A549 (cell line): ENCODE measurements around the gene TRAPPC12. TPM values are rescaled to one million over a fixed set of nuclear protein-coding genes. Genes with fewer than 3 reads are reported as not detected.
A peak's percentile ranks its signal among the peaks of the same experiment; 100 is the strongest.

ENCODE experiments used
- ATAC-seq, 2 experiments: fragments of 200-7000 bp in 1 of 2; fragments of >200 bp in 1 of 2; cut with Nextera tagmentation in 1 of 2; cut with Tn5 transposase in 1 of 2; 3 replicates each; pipeline versions ENCODE4 v1.8.0 to v1.9.1; 2018 to 2020; ENCODE audit warnings: mild to moderate bottlenecking in 1 of 2, moderate library complexity in 1 of 2
- CTCF ChIA-PET: fragments of 300-600 bp; sonication (Branson Sonifier 250); formaldehyde crosslinking; extraction: SDS; loops from one replicate; lab custom pipeline; 2021; ENCODE audit warnings: antibody characterized with exemption, inconsistent platforms; lab: Yijun Ruan, JAX
- POLR2A ChIA-PET: fragments of 350-600 bp; formaldehyde crosslinking; extraction: SDS; loops from one replicate; lab custom pipeline; 2021; ENCODE audit warnings: antibody characterized with exemption, inconsistent platforms; lab: Yijun Ruan, JAX
- DNase-seq, 2 experiments: peaks; one replicate each; pipeline versions ENCODE4 v3.0.0 to v3.0.0-alpha.2; 2011 to 2016; ENCODE audit warnings: low read depth in 1 of 2, low spot score in 1 of 2
- FAIRE-seq: peaks from 2 replicates; lab custom pipeline; 2011; peaks lifted over from hg19 to GRCh38; lab: Jason Lieb, UNC
- H3K27ac ChIP-seq, 2 experiments: fragments of >200 bp; sonication (Bioruptor Twin); formaldehyde crosslinking; 3 replicates each; pipeline ENCODE4 v1.5.1; 2016 to 2017
- H3K4me1 ChIP-seq: fragments of >200 bp; sonication (Bioruptor Twin); formaldehyde crosslinking; 3 replicates; pipeline ENCODE4 v1.6.1; 2016
- H3K4me2 ChIP-seq: fragments of >200 bp; sonication (Bioruptor Twin); formaldehyde crosslinking; 3 replicates; pipeline ENCODE4 v1.6.1; 2016
- H3K4me3 ChIP-seq: fragments of >200 bp; sonication (Bioruptor Twin); formaldehyde crosslinking; 3 replicates; pipeline ENCODE4 v1.5.1; 2016
- H3K9me3 ChIP-seq: fragments of >200 bp; sonication (Bioruptor Twin); formaldehyde crosslinking; 3 replicates; pipeline ENCODE4 v1.6.1; 2016
- ATOH8 ChIP-seq: fragments of 250-450 bp; sonication (Bioruptor Pico); IDR thresholded peaks from 2 replicates; pipeline ENCODE4 v1.5.0; 2020; ENCODE audit warnings: low read depth, mild to moderate bottlenecking, moderate library complexity
- BHLHE40 ChIP-seq: IDR thresholded peaks from 2 replicates; pipeline ENCODE4 v1.6.1; 2012; ENCODE audit warnings: low read depth, low read length, inconsistent platforms
- CEBPB ChIP-seq, 2 experiments: fragments of >200 bp in 1 of 2; sonication (Bioruptor Twin) in 1 of 2; formaldehyde crosslinking in 1 of 2; IDR thresholded peaks; 2 replicates each; pipeline ENCODE4 v1.6.1; 2012 to 2016
- CHD4 ChIP-seq: fragments of 200-600 bp; sonication (generic); IDR thresholded peaks from 2 replicates; pipeline ENCODE4 v1.6.1; 2016; ENCODE audit warnings: antibody characterized with exemption, mild to moderate bottlenecking, borderline replicate concordance
- E2F6 ChIP-seq: IDR thresholded peaks from 2 replicates; pipeline ENCODE4 v1.6.1; 2012; ENCODE audit warnings: low read depth, borderline replicate concordance
- EHF ChIP-seq: fragments of 250-450 bp; sonication (Bioruptor Pico); IDR thresholded peaks from 2 replicates; pipeline ENCODE4 v1.5.0; 2020; ENCODE audit warnings: mild to moderate bottlenecking
- ELK1 ChIP-seq: fragments of 150-350 bp; IDR thresholded peaks from 2 replicates; pipeline ENCODE4 v1.6.1; 2014; ENCODE audit warnings: low read depth, mild to moderate bottlenecking, low read length
- EP300 ChIP-seq, 2 experiments: fragments of >200 bp; sonication (Bioruptor Twin); formaldehyde crosslinking; IDR thresholded peaks; 2 replicates in 1 of 2; 3 replicates in 1 of 2; pipeline ENCODE4 v1.6.1; 2016 to 2017
- FOSB ChIP-seq: fragments of 250-450 bp; sonication (Bioruptor Pico); IDR thresholded peaks from 2 replicates; pipeline ENCODE4 v1.5.0; 2020; ENCODE audit warnings: mild to moderate bottlenecking, moderate library complexity
- FOSL2 ChIP-seq, 2 experiments: fragments of 450-650 bp in 1 of 2; fragments of >200 bp in 1 of 2; sonication (Bioruptor Twin) in 1 of 2; formaldehyde crosslinking; IDR thresholded peaks; 2 replicates each; pipeline versions ENCODE4 v1.5.0 to v1.6.1; 2016 to 2020; ENCODE audit warnings: mild to moderate bottlenecking in 1 of 2, moderate library complexity in 1 of 2
- HES2 ChIP-seq: fragments of >200 bp; sonication (Bioruptor Twin); formaldehyde crosslinking; IDR thresholded peaks from 2 replicates; pipeline ENCODE4 v1.6.1; 2016
- HEYL ChIP-seq: fragments of 250-450 bp; sonication (Bioruptor Pico); IDR thresholded peaks from 2 replicates; pipeline ENCODE4 v1.8.0; 2021; ENCODE audit warnings: mild to moderate bottlenecking, moderate library complexity
- HOXA7 ChIP-seq: fragments of 250-450 bp; sonication (Bioruptor Pico); IDR thresholded peaks from 2 replicates; pipeline ENCODE4 v1.5.0; 2020; ENCODE audit warnings: mild to moderate bottlenecking, moderate library complexity
- HOXB13 ChIP-seq: fragments of 250-450 bp; sonication (Bioruptor Pico); IDR thresholded peaks from 2 replicates; pipeline ENCODE4 v1.5.0; 2020; ENCODE audit warnings: low read depth, mild to moderate bottlenecking, moderate library complexity
- JUN ChIP-seq, 2 experiments: fragments of >200 bp; sonication (Bioruptor Twin); formaldehyde crosslinking; IDR thresholded peaks; 2 replicates in 1 of 2; 3 replicates in 1 of 2; pipeline ENCODE4 v1.6.1; 2016 to 2017
- JUNB ChIP-seq: fragments of >200 bp; sonication (Bioruptor Twin); formaldehyde crosslinking; IDR thresholded peaks from 2 replicates; pipeline ENCODE4 v1.6.1; 2016
- NFE2L2 ChIP-seq: fragments of 150-350 bp; conservative IDR thresholded peaks from 2 replicates; pipeline ENCODE4 v1.6.1; 2014; ENCODE audit warnings: low read length
- PBX3 ChIP-seq: IDR thresholded peaks from 2 replicates; pipeline ENCODE4 v1.6.1; 2012
- RARB ChIP-seq: fragments of 250-450 bp; sonication (Bioruptor Pico); IDR thresholded peaks from 2 replicates; pipeline ENCODE4 v1.8.0; 2021; ENCODE audit warnings: mild to moderate bottlenecking, moderate library complexity
- RCOR1 ChIP-seq: fragments of 150-350 bp; IDR thresholded peaks from 2 replicates; pipeline ENCODE4 v1.6.1; 2014; ENCODE audit warnings: antibody characterized with exemption, low read length, low read depth
- RNF2 ChIP-seq: fragments of 200-600 bp; sonication (generic); IDR thresholded peaks from 2 replicates; pipeline ENCODE4 v1.6.1; 2016; ENCODE audit warnings: low read depth, mild to moderate bottlenecking, antibody characterized with exemption, moderate library complexity, borderline replicate concordance
- SMC3 ChIP-seq: fragments of >200 bp; sonication (Bioruptor Twin); formaldehyde crosslinking; IDR thresholded peaks from 3 replicates; pipeline ENCODE4 v1.6.1; 2018; ENCODE audit warnings: inconsistent platforms
- SREBF2 ChIP-seq: fragments of 450-650 bp; IDR thresholded peaks from 2 replicates; pipeline ENCODE4 v1.6.1; 2014; ENCODE audit warnings: mild to moderate bottlenecking, moderate library complexity
- TP53 ChIP-seq: fragments of 250-450 bp; sonication (Bioruptor Pico); IDR thresholded peaks from 2 replicates; pipeline ENCODE4 v1.5.0; 2021; ENCODE audit warnings: mild to moderate bottlenecking, moderate library complexity
- USF2 ChIP-seq: fragments of 450-650 bp; IDR thresholded peaks from 2 replicates; pipeline ENCODE4 v1.6.1; 2014; ENCODE audit warnings: antibody characterized with exemption
- ZFP36 ChIP-seq: fragments of 450-650 bp; IDR thresholded peaks from 2 replicates; pipeline ENCODE4 v1.6.1; 2014; ENCODE audit warnings: borderline replicate concordance; ENCODE audit not compliant: partially characterized antibody
- ZNF302 ChIP-seq: fragments of 250-450 bp; sonication (Bioruptor Pico); IDR thresholded peaks from 2 replicates; pipeline ENCODE4 v1.9.0; 2021; ENCODE audit warnings: inconsistent platforms, mild to moderate bottlenecking, moderate library complexity
- WGBS: methylation state at CpG from one replicate; pipeline ENCODE4 v1.1.6; 2017; ENCODE audit errors: missing lambda C conversion rate; 5-methylcytosine and 5-hydroxymethylcytosine counted together
- polyA plus RNA-seq, 4 experiments: library from polyadenylated mRNA; depleted of rRNA in 3 of 4; stranded (reverse); fragments of >200 nt; fragmentation: RNase III in 1 of 4; extraction: RNeasy Plus Mini Kit Qiagen cat#74134 plus additional on column Dnase treatment in 1 of 4; gene quantifications; 2 replicates in 3 of 4; 3 replicates in 1 of 4; pipeline ENCODE4 v1.2.3, GENCODE V29; 2011 to 2017

Gene TRAPPC12
- polyA plus RNA-seq, 2 of the 4 experiments (the other 2 are of a cell fraction) = 42.3 to 55.0 TPM

- H3K4me3 ChIP-seq = no peak overlapping the region
- ChIA-PET POLR2A (no interaction called here), CTCF (interaction anchor here (0.8 to 6.3 kb wide), 6 partner anchors 13 to 188 kb away, joined by 3 to 64 read pairs (median 5); no protein-coding TSS in a partner anchor)
- no peak for DNase-seq
- FAIRE-seq = no peak
- no peaks in the 10 kb centered on the region for H3K9me3 ChIP-seq
- no peak; a peak in 1 of 6 replicates for ATAC-seq
- H3K4me2 ChIP-seq = peak overlapping the region; percentile 42
- H3K27ac ChIP-seq = peak overlapping the region in 1 of 2 experiments; percentile 83; a peak in 3 of 6 replicates
- 89% methylated on average over 28 of the region's 28 CpGs for WGBS
- peaks cover 17% of the 10 kb centered on the region for H3K4me1 ChIP-seq
- TF ChIP-seq ZFP36 (no peak), RNF2 (no peak), ATOH8 (CRISPR knock-in tag) (no peak), RCOR1 (no peak)
These were observed 85.8 kb downstream of the TRAPPC12 start for GRCh38 chr2:3465328-3465727.

GRCh38 chr2:3465844-3466481 lies 86.5 kb downstream of the TRAPPC12 start:
- DNase-seq = peak; percentile 34 to 52
- peaks cover 17% of the 10 kb centered on the region for H3K4me1 ChIP-seq
- peak overlapping the region; percentile 42 for H3K4me2 ChIP-seq
- ATAC-seq = peak; percentile 69 to 74
- FAIRE-seq = no peak
- no peaks in the 10 kb centered on the region for H3K9me3 ChIP-seq
- H3K27ac ChIP-seq = peak overlapping the region; percentile 21 to 83; a peak in 4 of 6 replicates
- TF ChIP-seq RARB (CRISPR knock-in tag) (no peak), JUN (IDR thresholded peaks at IDR 0.05) (peak in 1 of 2 experiments; percentile 37; a peak in 1 of 5 replicates), PBX3 (no peak), FOSL2 (IDR thresholded peaks at IDR 0.05) (no peak), FOSL2 (CRISPR knock-in tag; IDR thresholded peaks at IDR 0.05) (peak; percentile 70), NFE2L2 (no peak), JUNB (peak; percentile 35), FOSB (no peak), E2F6 (no peak), HES2 (no peak), HEYL (CRISPR knock-in tag) (no peak), TP53 (CRISPR knock-in tag) (no peak), HOXA7 (CRISPR knock-in tag) (no peak), CEBPB (IDR thresholded peaks at IDR 0.05) (peak; percentile 27 to 79; a peak in 3 of 4 replicates)
- POLR2A ChIA-PET = no interaction called here
- CTCF ChIA-PET = interaction anchor here (1.0 to 6.3 kb wide), 7 partner anchors 14 to 189 kb away, joined by 3 to 64 read pairs (median 4); no protein-coding TSS in a partner anchor
- no peak overlapping the region for H3K4me3 ChIP-seq
- WGBS = 55% methylated on average over 13 of the region's 13 CpGs

GRCh38 chr2:3466482-3466863 lies 87.0 kb downstream of the TRAPPC12 start:
- FAIRE-seq (no peak), DNase-seq (no peak), ATAC-seq (no peak; a peak in 1 of 6 replicates)
- Histone ChIP-seq H3K9me3 (no peaks in the 10 kb centered on the region), H3K4me3 (no peak overlapping the region), H3K4me2 (no peak overlapping the region; the same call in 2 of the 3 replicates), H3K27ac (peak overlapping the region; percentile 21 to 83; a peak in 4 of 6 replicates), H3K4me1 (peaks cover 17% of the 10 kb centered on the region)
- CTCF ChIA-PET = interaction anchor here (1.0 to 6.3 kb wide), 7 partner anchors 14 to 188 kb away, joined by 3 to 64 read pairs (median 4); no protein-coding TSS in a partner anchor
- POLR2A ChIA-PET = no interaction called here
- no peak for TF ChIP-seq RARB (CRISPR knock-in tag)
- TF ChIP-seq EP300 (IDR thresholded peaks at IDR 0.05) = no peak
- TF ChIP-seq CHD4 = no peak
- TF ChIP-seq SREBF2 = no peak
- no peak for TF ChIP-seq SMC3
- no peak for TF ChIP-seq RCOR1
- TF ChIP-seq ELK1 = no peak
- TF ChIP-seq BHLHE40 = no peak
- TF ChIP-seq USF2 = no peak
- no peak for TF ChIP-seq ZNF302
- no peak for TF ChIP-seq EHF (CRISPR knock-in tag)
- no peak for TF ChIP-seq HOXB13
- WGBS = 97% methylated on average over 9 of the region's 9 CpGs
